OCI-LY7 (cell line): Measurements from ENCODE around the gene DOCK3. TPM values are rescaled to one million over a fixed set of nuclear protein-coding genes. Genes with fewer than 3 reads are reported as not detected.
"Not testable (repeated sequence)": the region's sequence is repeated elsewhere in the genome, so short reads cannot be mapped to it uniquely, and the experiment has no call there.

Experiments used
- BruUV-seq: library from RNA; stranded (reverse); fragments of 400-500 nt; replicated peaks from 2 replicates; lab custom pipeline; 2021; lab: Mats Ljungman, UMichigan
- CTCF ChIA-PET: fragments of 300-600 bp; sonication (Branson Sonifier 250); formaldehyde crosslinking; loops from one replicate; lab custom pipeline; 2022; ENCODE audit warnings: antibody characterized with exemption; ENCODE audit not compliant: unreplicated experiment; lab: Charles Lee
- POLR2A ChIA-PET: fragments of 300-600 bp; sonication (Branson Sonifier 250); formaldehyde crosslinking; loops from one replicate; lab custom pipeline; 2022; ENCODE audit warnings: antibody characterized with exemption; lab: Charles Lee
- DNase-seq: peaks from one replicate; pipeline ENCODE4 v3.0.0-alpha.2; 2015; ENCODE audit warnings: low spot score
- H2AFZ ChIP-seq: fragments of 200-600 bp; sonication (generic), shearing (Covaris generic); 2 replicates; pipeline ENCODE4 v1.6.1; 2014; ENCODE audit warnings: mild to moderate bottlenecking, antibody characterized with exemption, low read length, moderate library complexity
- H3K27ac ChIP-seq: fragments of 200-600 bp; sonication (generic); 2 replicates; pipeline ENCODE4 v1.5.1; 2014; ENCODE audit warnings: mixed run types, low read depth, mild to moderate bottlenecking, moderate library complexity, low read length, inconsistent platforms; ENCODE audit not compliant: poor library complexity, severe bottlenecking
- H3K36me3 ChIP-seq: fragments of 200-600 bp; sonication (generic); 2 replicates; pipeline ENCODE4 v1.6.1; 2014; ENCODE audit warnings: mild to moderate bottlenecking, antibody characterized with exemption, low read length, moderate library complexity, mixed read lengths; ENCODE audit not compliant: insufficient read depth
- H3K4me1 ChIP-seq: fragments of 200-600 bp; sonication (generic); 2 replicates; pipeline ENCODE4 v1.5.1; 2014; ENCODE audit warnings: mild to moderate bottlenecking, low read length; ENCODE audit not compliant: insufficient read depth, poor library complexity, severe bottlenecking
- H3K4me2 ChIP-seq: fragments of 200-600 bp; sonication (generic); 2 replicates; pipeline ENCODE4 v1.6.1; 2014; ENCODE audit warnings: mild to moderate bottlenecking, low read length
- H3K4me3 ChIP-seq: fragments of 200-600 bp; sonication (generic); 2 replicates; pipeline ENCODE4 v1.5.1; 2014; ENCODE audit warnings: mild to moderate bottlenecking, low read depth, low read length; ENCODE audit not compliant: poor library complexity, severe bottlenecking
- H3K79me2 ChIP-seq: fragments of 200-600 bp; sonication (generic); 2 replicates; pipeline ENCODE4 v1.6.1; 2016; ENCODE audit warnings: low read depth, mild to moderate bottlenecking, low read length, moderate library complexity, mixed read lengths; ENCODE audit not compliant: insufficient read depth
- H3K9me2 ChIP-seq: fragments of 200-600 bp; sonication (generic); 2 replicates; pipeline ENCODE4 v1.6.1; 2016; ENCODE audit warnings: mild to moderate bottlenecking, low read length, mixed read lengths; ENCODE audit not compliant: insufficient read depth
- H3K9me3 ChIP-seq: fragments of 200-600 bp; sonication (generic); 2 replicates; pipeline ENCODE4 v1.6.1; 2014; ENCODE audit warnings: mild to moderate bottlenecking, mixed run types, low read length, mixed read lengths
- H4K20me1 ChIP-seq: fragments of 200-600 bp; sonication (generic); 2 replicates; pipeline ENCODE4 v1.6.1; 2014; ENCODE audit warnings: mild to moderate bottlenecking, antibody characterized with exemption, low read length, moderate library complexity, mixed read lengths; ENCODE audit not compliant: insufficient read depth
- EZH2phosphoT487 ChIP-seq: fragments of 200-600 bp; sonication (generic); IDR thresholded peaks from 2 replicates; pipeline ENCODE4 v1.6.1; 2018; ENCODE audit warnings: low read depth, borderline replicate concordance, mild to moderate bottlenecking, mixed run types, antibody characterized with exemption, low read length, moderate library complexity, mixed read lengths
- intact Hi-C: fragments of 100-400 bp; cut with micrococcal nuclease; formaldehyde crosslinking; loops from one replicate; pipeline ENCODE4 v1.10.0; 2022; ENCODE audit not compliant: unreplicated experiment
- total RNA-seq, 2 experiments: library from RNA; depleted of rRNA in 1 of 2; stranded (reverse); fragments of >200 nt in 1 of 2; shearing (Covaris generic) in 1 of 2; gene quantifications; 2 replicates each; pipeline ENCODE4 v1.2.3, GENCODE V29; 2014 to 2022
- TF ChIP-seq, protein P1 (sequence below): fragments of 200-600 bp; sonication (generic); conservative IDR thresholded peaks from 2 replicates; pipeline ENCODE4 v1.5.1; 2014; ENCODE audit warnings: mild to moderate bottlenecking, antibody characterized with exemption, low read length, moderate library complexity, mixed read lengths

Gene DOCK3
- total RNA-seq, 2 experiments from 2014 or later = not detected

DNA sequence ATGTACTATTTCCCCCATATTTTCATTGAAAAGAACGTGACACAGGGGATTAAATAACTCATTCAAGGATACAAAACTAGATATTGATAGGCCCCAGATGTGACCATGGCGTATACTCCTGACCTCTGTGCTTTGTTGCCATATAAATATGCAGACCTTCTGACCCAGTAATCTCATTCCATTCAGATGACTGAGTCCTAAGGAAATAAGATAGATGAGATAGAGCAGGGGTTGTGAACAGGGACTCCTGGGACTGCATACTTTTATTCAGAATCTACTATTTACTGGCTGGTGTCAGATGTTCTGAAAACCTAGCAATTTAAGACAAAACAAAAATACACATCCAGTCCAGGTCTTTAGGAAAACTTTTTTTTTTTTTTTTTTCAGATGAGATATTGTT is 571.1 kb downstream of the DOCK3 start:
- Histone ChIP-seq H3K9me2 (no peaks in the 10 kb centered on the region), H3K4me2 (no peak overlapping the region), H3K4me1 (no peaks in the 10 kb centered on the region), H3K36me3 (no peaks in the 10 kb centered on the region), H3K9me3 (no peaks in the 10 kb centered on the region), H3K79me2 (no peaks in the 10 kb centered on the region), H4K20me1 (no peaks in the 10 kb centered on the region), H3K4me3 (no peak overlapping the region), H2AFZ (no peak overlapping the region), H3K27ac (no peak overlapping the region)
- intact Hi-C loops = no loop called here
- BruUV-seq = no TSS peak
- POLR2A ChIA-PET = interaction anchor here (0.6 to 0.7 kb wide), 2 partner anchors 86 to 614 kb away, joined by 3 read pairs; no protein-coding TSS in a partner anchor
- TF ChIP-seq, protein P1, sequence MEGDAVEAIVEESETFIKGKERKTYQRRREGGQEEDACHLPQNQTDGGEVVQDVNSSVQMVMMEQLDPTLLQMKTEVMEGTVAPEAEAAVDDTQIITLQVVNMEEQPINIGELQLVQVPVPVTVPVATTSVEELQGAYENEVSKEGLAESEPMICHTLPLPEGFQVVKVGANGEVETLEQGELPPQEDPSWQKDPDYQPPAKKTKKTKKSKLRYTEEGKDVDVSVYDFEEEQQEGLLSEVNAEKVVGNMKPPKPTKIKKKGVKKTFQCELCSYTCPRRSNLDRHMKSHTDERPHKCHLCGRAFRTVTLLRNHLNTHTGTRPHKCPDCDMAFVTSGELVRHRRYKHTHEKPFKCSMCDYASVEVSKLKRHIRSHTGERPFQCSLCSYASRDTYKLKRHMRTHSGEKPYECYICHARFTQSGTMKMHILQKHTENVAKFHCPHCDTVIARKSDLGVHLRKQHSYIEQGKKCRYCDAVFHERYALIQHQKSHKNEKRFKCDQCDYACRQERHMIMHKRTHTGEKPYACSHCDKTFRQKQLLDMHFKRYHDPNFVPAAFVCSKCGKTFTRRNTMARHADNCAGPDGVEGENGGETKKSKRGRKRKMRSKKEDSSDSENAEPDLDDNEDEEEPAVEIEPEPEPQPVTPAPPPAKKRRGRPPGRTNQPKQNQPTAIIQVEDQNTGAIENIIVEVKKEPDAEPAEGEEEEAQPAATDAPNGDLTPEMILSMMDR = no peak
- TF ChIP-seq EZH2phosphoT487 = no peak
- CTCF ChIA-PET = no interaction called here
- DNase-seq = no peak

- TF ChIP-seq, protein P1 = no peak
- no peak for TF ChIP-seq EZH2phosphoT487
- ChIA-PET POLR2A (no interaction called here), CTCF (no interaction called here)
- Histone ChIP-seq H3K9me3 (no peaks in the 10 kb centered on the region), H3K9me2 (no peaks in the 10 kb centered on the region), H3K4me3 (no peak overlapping the region), H3K4me1 (no peaks in the 10 kb centered on the region), H3K27ac (no peak overlapping the region), H2AFZ (no peak overlapping the region), H3K79me2 (no peaks in the 10 kb centered on the region), H3K36me3 (no peaks in the 10 kb centered on the region), H4K20me1 (no peaks in the 10 kb centered on the region), H3K4me2 (no peak overlapping the region)
- BruUV-seq = no TSS peak
- intact Hi-C loops = no loop called here
- no peak for DNase-seq
Measured at GRCh38 chr3:51257870-51258269, 583.1 kb downstream of the DOCK3 start.

- H3K27ac ChIP-seq, H3K4me3 ChIP-seq, H3K4me2 ChIP-seq, H3K36me3 ChIP-seq, BruUV-seq, CTCF ChIA-PET, H3K79me2 ChIP-seq, H4K20me1 ChIP-seq, H3K4me1 ChIP-seq, H3K9me3 ChIP-seq, H2AFZ ChIP-seq, DNase-seq, intact Hi-C loops, H3K9me2 ChIP-seq: not testable (repeated sequence)
- POLR2A ChIA-PET = interaction anchor here (0.6 kb wide), 1 partner anchor 146 kb away, joined by 3 read pairs; no protein-coding TSS in a partner anchor
Measured at GRCh38 chr3:51264166-51264565, 589.4 kb downstream of the DOCK3 start.
